Measurements from ENCODE around the gene CABLES1.

GRCh38 chr18:23143016-23143814, 7.9 kb downstream of the CABLES1 start:
- no peak for TF ChIP-seq POLR2A (IDR thresholded peaks at IDR 0.05)
- TF ChIP-seq CTCF (IDR thresholded peaks at IDR 0.05), result no peak

Measured in testis (tissue), 2 donors.